Smooth muscle cell (in vitro differentiated cells): ENCODE data around the gene SOX10. TPM values are rescaled to one million over a fixed set of nuclear protein-coding genes. Genes with fewer than 3 reads are reported as not detected.

ENCODE experiments used
- DNase-seq: peaks from one replicate; lab custom pipeline; 2025; ENCODE audit not compliant: unreplicated experiment; lab: John Stamatoyannopoulos, UW
- H2AFZ ChIP-seq: fragments of 200-600 bp; sonication (generic); 2 replicates; pipeline ENCODE4 v1.6.0; 2016; ENCODE audit warnings: antibody characterized with exemption, low read depth, mild to moderate bottlenecking
- H3F3A ChIP-seq: fragments of 200-600 bp; sonication (generic); 2 replicates; pipeline ENCODE4 v1.6.0; 2017; ENCODE audit warnings: antibody characterized with exemption, low read depth
- H3K27ac ChIP-seq: fragments of 200-600 bp; sonication (generic); 2 replicates; pipeline ENCODE4 v1.5.1; 2016; ENCODE audit warnings: low read depth, mild to moderate bottlenecking
- H3K27me3 ChIP-seq: fragments of 200-600 bp; sonication (generic); 2 replicates; pipeline ENCODE4 v1.6.1; 2016; ENCODE audit warnings: low read depth, mild to moderate bottlenecking
- H3K36me3 ChIP-seq: fragments of 200-600 bp; sonication (generic); 2 replicates; pipeline ENCODE4 v1.5.1; 2016; ENCODE audit warnings: low read depth
- H3K4me1 ChIP-seq: fragments of 200-600 bp; sonication (generic); 2 replicates; pipeline ENCODE4 v1.5.1; 2016; ENCODE audit warnings: low read depth
- H3K4me2 ChIP-seq: fragments of 200-600 bp; sonication (generic); 2 replicates; pipeline ENCODE4 v1.6.0; 2016; ENCODE audit warnings: mild to moderate bottlenecking
- H3K4me3 ChIP-seq: fragments of 200-600 bp; sonication (generic); 2 replicates; pipeline ENCODE4 v1.5.1; 2016; ENCODE audit warnings: mild to moderate bottlenecking
- H3K79me2 ChIP-seq: fragments of 200-600 bp; sonication (generic); 2 replicates; pipeline ENCODE4 v1.6.0; 2016; ENCODE audit warnings: low read depth, mild to moderate bottlenecking
- H3K9ac ChIP-seq: fragments of 200-600 bp; sonication (generic); 2 replicates; pipeline ENCODE4 v1.6.0; 2016; ENCODE audit warnings: low read depth
- H3K9me3 ChIP-seq: fragments of 200-600 bp; sonication (generic); replicated peaks from 2 replicates; pipeline ENCODE4 v1.5.1; 2016; ENCODE audit warnings: low read depth
- H4K20me1 ChIP-seq: fragments of 200-600 bp; sonication (generic); 2 replicates; pipeline ENCODE4 v1.6.0; 2016; ENCODE audit warnings: low read depth
- CTCF ChIP-seq: fragments of 200-600 bp; sonication (generic); IDR thresholded peaks from 2 replicates; pipeline ENCODE4 v1.5.1; 2017; ENCODE audit warnings: borderline replicate concordance, mild to moderate bottlenecking, antibody characterized with exemption; ENCODE audit not compliant: insufficient read depth, poor library complexity, severe bottlenecking
- WGBS: methylation state at CpG from one replicate; pipeline ENCODE4 v1.1.7; 2016; ENCODE audit warnings: low lambda C conversion rate; 5-methylcytosine and 5-hydroxymethylcytosine counted together
- polyA plus RNA-seq: library from polyadenylated mRNA; unstranded; fragments of >200 nt; fragmentation: Nextera tagmentation; extraction: Ambion mirVana; gene quantifications from 2 replicates; pipeline ENCODE4 v1.2.1, GENCODE V29; 2016
- total RNA-seq: library from RNA; depleted of rRNA; stranded (reverse); fragments of >200 nt; gene quantifications from 2 replicates; pipeline ENCODE4 v1.2.3, GENCODE V29; 2014

SOX10 gene
- total and polyA plus RNA-seq, 2 experiments from 2014 or later, result not detected

- no peaks in the 10 kb centered on the region for H3K9me3 ChIP-seq
- H2AFZ ChIP-seq, result no peak overlapping the region
- no peaks in the 10 kb centered on the region for H4K20me1 ChIP-seq
- no peaks in the 10 kb centered on the region for H3K79me2 ChIP-seq
- peaks cover 17% of the 10 kb centered on the region for H3K4me1 ChIP-seq
- TF ChIP-seq CTCF, result no peak
- no peak overlapping the region for H3K9ac ChIP-seq
- no peaks in the 10 kb centered on the region for H3K36me3 ChIP-seq
- WGBS, result 96% methylated on average over 15 of the region's 15 CpGs
- H3K27me3 ChIP-seq, result no peaks in the 10 kb centered on the region
- no peak overlapping the region for H3K4me3 ChIP-seq
- no peak overlapping the region for H3K27ac ChIP-seq
- no peak for DNase-seq
- H3F3A ChIP-seq, result no peaks in the 10 kb centered on the region
- H3K4me2 ChIP-seq, result no peak overlapping the region
Observed at GRCh38 chr22:38028344-38029130, 44.2 kb upstream of the SOX10 start.

- Histone ChIP-seq H3K4me2 (no peak overlapping the region), H3K9me3 (no peaks in the 10 kb centered on the region), H3F3A (no peaks in the 10 kb centered on the region), H2AFZ (no peak overlapping the region), H3K4me1 (peaks cover 12% of the 10 kb centered on the region), H3K79me2 (no peaks in the 10 kb centered on the region), H3K27ac (no peak overlapping the region), H4K20me1 (no peaks in the 10 kb centered on the region), H3K4me3 (no peak overlapping the region), H3K36me3 (no peaks in the 10 kb centered on the region), H3K27me3 (no peaks in the 10 kb centered on the region), H3K9ac (no peak overlapping the region)
- TF ChIP-seq CTCF, result no peak
- 92% methylated on average over 9 of the region's 9 CpGs for WGBS
- DNase-seq, result no peak
Observed at GRCh38 chr22:38027487-38027886, 43.1 kb upstream of the SOX10 start.

- no peak overlapping the region for H2AFZ ChIP-seq
- DNase-seq, result no peak
- no peak overlapping the region for H3K9ac ChIP-seq
- H3K36me3 ChIP-seq, result no peaks in the 10 kb centered on the region
- H3K9me3 ChIP-seq, result no peaks in the 10 kb centered on the region
- no peaks in the 10 kb centered on the region for H3K27me3 ChIP-seq
- WGBS, result 77% methylated on average over 22 of the region's 22 CpGs
- no peaks in the 10 kb centered on the region for H4K20me1 ChIP-seq
- no peaks in the 10 kb centered on the region for H3F3A ChIP-seq
- H3K4me3 ChIP-seq, result no peak overlapping the region
- peaks cover 12% of the 10 kb centered on the region for H3K4me1 ChIP-seq
- no peak overlapping the region for H3K4me2 ChIP-seq
- no peak for TF ChIP-seq CTCF
- no peak overlapping the region for H3K27ac ChIP-seq
- H3K79me2 ChIP-seq, result no peaks in the 10 kb centered on the region
Observed at GRCh38 chr22:38026130-38027111, 42.1 kb upstream of the SOX10 start.
